GM12878 (cell line): ENCODE data around the gene CISTR. TPM values are rescaled to one million over a fixed set of nuclear protein-coding genes. Genes with fewer than 3 reads are reported as not detected.
A peak's percentile ranks its signal among the peaks of the same experiment; 100 is the strongest.

Experiments used
- ATAC-seq: fragments of 200-7000 bp; cut with Tn5 transposase; 3 replicates; pipeline ENCODE4 v1.9.1; 2020; ENCODE audit warnings: mild to moderate bottlenecking, moderate library complexity
- BruUV-seq: library from RNA; stranded (reverse); fragments of 400-500 nt; replicated peaks from 2 replicates; lab custom pipeline; 2021; lab: Mats Ljungman, UMichigan
- CTCF ChIA-PET: fragments of 300-600 bp; sonication (Branson Sonifier 250); formaldehyde crosslinking; extraction: SDS; loops from one replicate; lab custom pipeline; 2021; ENCODE audit warnings: inconsistent platforms; lab: Yijun Ruan, JAX
- POLR2A ChIA-PET: fragments of 350-600 bp; formaldehyde crosslinking; extraction: SDS; loops from one replicate; lab custom pipeline; 2021; ENCODE audit warnings: inconsistent platforms; lab: Charles Lee
- RAD21 ChIA-PET: fragments of 300-600 bp; sonication (Branson Sonifier 250); formaldehyde crosslinking; loops from one replicate; lab custom pipeline; 2023; ENCODE audit warnings: antibody characterized with exemption; ENCODE audit not compliant: unreplicated experiment; lab: Charles Lee
- SMC1A ChIA-PET: fragments of 300-600 bp; sonication (Branson Sonifier 250); formaldehyde crosslinking; loops from one replicate; lab custom pipeline; 2023; ENCODE audit not compliant: unreplicated experiment, uncharacterized antibody; lab: Charles Lee
- DNase-seq: peaks from one replicate; pipeline ENCODE4 v3.0.0-alpha.2; 2011; ENCODE audit warnings: low read depth, low spot score
- FAIRE-seq: peaks from 3 replicates; lab custom pipeline; 2011; peaks lifted over from hg19 to GRCh38; lab: Jason Lieb, UNC
- H2AFZ ChIP-seq: 2 replicates; pipeline ENCODE4 v1.6.0; 2011; ENCODE audit warnings: low read depth, low read length, control low read depth; ENCODE audit not compliant: control insufficient read depth
- H3K27ac ChIP-seq: 2 replicates; pipeline ENCODE4 v1.5.1; 2011; ENCODE audit warnings: control low read depth; ENCODE audit not compliant: control insufficient read depth, insufficient read depth
- H3K27me3 ChIP-seq, 2 experiments: replicated peaks in 1 of 2; 2 replicates each; pipeline versions ENCODE4 v1.6.0 to v1.6.1; 2011; ENCODE audit warnings: low read length in 1 of 2; ENCODE audit not compliant: control insufficient read depth in 2 of 2, insufficient read depth in 2 of 2
- H3K36me3 ChIP-seq, 2 experiments: 2 replicates each; pipeline ENCODE4 v1.5.1; 2011; ENCODE audit warnings: low read length in 1 of 2; ENCODE audit not compliant: control insufficient read depth in 2 of 2, insufficient read depth in 2 of 2
- H3K4me1 ChIP-seq: 2 replicates; pipeline ENCODE4 v1.6.1; 2011; ENCODE audit warnings: mild to moderate bottlenecking, low read length, moderate library complexity, mixed read lengths; ENCODE audit not compliant: control insufficient read depth, insufficient read depth
- H3K4me2 ChIP-seq: 2 replicates; pipeline ENCODE4 v1.6.0; 2011; ENCODE audit warnings: control low read depth; ENCODE audit not compliant: control insufficient read depth, insufficient read depth
- H3K4me3 ChIP-seq: fragments of 200-600 bp; sonication (generic); 2 replicates; pipeline ENCODE4 v1.5.1; 2016
- H3K79me2 ChIP-seq: 2 replicates; pipeline ENCODE4 v1.6.0; 2011; ENCODE audit warnings: low read length; ENCODE audit not compliant: control insufficient read depth, insufficient read depth
- H3K9ac ChIP-seq: 2 replicates; pipeline ENCODE4 v1.8.0; 2011; ENCODE audit warnings: low read length, control low read depth, mixed read lengths; ENCODE audit not compliant: control insufficient read depth, insufficient read depth
- H3K9me3 ChIP-seq: replicated peaks from 3 replicates; pipeline ENCODE4 v1.5.1; 2011; ENCODE audit warnings: mild to moderate bottlenecking, low read length; ENCODE audit not compliant: control insufficient read depth, insufficient read depth
- H4K20me1 ChIP-seq: 2 replicates; pipeline ENCODE4 v1.6.0; 2011; ENCODE audit not compliant: control insufficient read depth, insufficient read depth
- EGR1 ChIP-seq, 2 experiments: IDR thresholded peaks; 1 replicate in 1 of 2; 2 replicates in 1 of 2; pipeline ENCODE4 v1.6.1; 2011 to 2012; ENCODE audit warnings: low read depth in 2 of 2, low read length in 2 of 2, borderline replicate concordance in 1 of 2, mild to moderate bottlenecking in 1 of 2, moderate library complexity in 1 of 2
- HDGF ChIP-seq: fragments of 450-650 bp; IDR thresholded peaks from 2 replicates; pipeline ENCODE4 v1.6.1; 2016; ENCODE audit warnings: antibody characterized with exemption
- NBN ChIP-seq: fragments of 450-650 bp; IDR thresholded peaks from 2 replicates; pipeline ENCODE4 v1.6.1; 2016
- WGBS: methylation state at CpG from one replicate; pipeline ENCODE4 v1.1.6; 2016; ENCODE audit warnings: low lambda C conversion rate; ENCODE audit not compliant: insufficient replicate concordance, insufficient coverage; ENCODE audit errors: missing lambda C conversion rate; 5-methylcytosine and 5-hydroxymethylcytosine counted together
- in situ Hi-C: fragments of 300-500 bp; cut with MboI; formaldehyde crosslinking; loops from 9 replicates; pipeline ENCODE4 v1.14.3; 2018; ENCODE audit warnings: mixed read lengths
- intact Hi-C: fragments of 100-400 bp; cut with micrococcal nuclease; formaldehyde crosslinking; loops from one replicate; pipeline ENCODE4 v1.14.2; 2022; ENCODE audit not compliant: unreplicated experiment
- polyA plus RNA-seq, 11 experiments: library from polyadenylated mRNA; depleted of rRNA in 4 of 11; unstranded in 6 of 11; stranded (reverse) in 5 of 11; fragments of >200 nt; fragmentation: Nextera tagmentation in 4 of 11; fragmentation: Illumina TruSeq in 1 of 11; extraction: Ambion mirVana in 4 of 11; extraction: Trizol in 1 of 11; gene quantifications; 1 replicate in 1 of 11; 2 replicates in 10 of 11; pipeline versions ENCODE4 v1.2.1 to v1.2.3, GENCODE V29; 2011 to 2016; ENCODE audit warnings: inconsistent platforms in 2 of 11, missing spikeins in 2 of 11, low read depth in 1 of 11
- total RNA-seq, 4 experiments: library from RNA; depleted of rRNA in 3 of 4; stranded (reverse); fragments of >200 nt in 3 of 4; fragmentation: Illumina TruSeq in 1 of 4; extraction: Trizol in 1 of 4; gene quantifications; 2 replicates each; pipeline versions ENCODE4 v1.2.1 to v1.2.3, GENCODE V29; 2013 to 2021
- TF ChIP-seq, protein P1 (sequence below), 3 experiments: IDR thresholded peaks in 2 of 3; conservative IDR thresholded peaks in 1 of 3; 2 replicates each; pipeline ENCODE4 v1.5.1; 2011; ENCODE audit warnings: low read depth in 3 of 3, low read length in 3 of 3, mild to moderate bottlenecking in 3 of 3, control low read depth in 2 of 3, moderate library complexity in 2 of 3, inconsistent platforms in 1 of 3, mixed read lengths in 1 of 3; ENCODE audit not compliant: control insufficient read depth in 2 of 3, insufficient read depth in 1 of 3; ENCODE audit errors: extremely low read depth in 1 of 3

Gene CISTR
- total and polyA plus RNA-seq, 10 of the 15 experiments (the other 5 are each of a cell fraction or from before 2014, with no cell fraction given) = 0.26 TPM; not detected in 9

DNA sequence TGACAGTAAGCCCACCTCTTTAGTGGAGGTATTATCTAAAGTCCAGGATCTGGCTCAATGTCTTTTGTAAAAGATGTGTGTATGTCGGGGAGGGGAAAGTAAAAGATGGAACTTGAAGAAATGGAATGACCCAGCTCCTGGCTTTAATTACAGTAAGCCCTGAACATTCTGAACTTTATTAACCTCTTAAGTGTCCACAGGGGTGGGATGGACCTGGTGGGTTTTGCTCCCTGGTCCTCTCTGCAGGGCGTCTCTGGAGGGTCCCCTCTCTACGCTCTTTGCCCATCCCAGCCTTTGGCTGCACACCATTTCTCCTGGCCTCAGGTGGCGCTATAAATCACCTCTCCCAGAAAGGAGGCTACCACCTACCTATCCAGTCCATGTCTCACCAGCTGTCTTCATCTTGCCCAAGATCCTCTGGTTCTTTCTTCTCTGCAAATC lies 3.7 kb upstream of the CISTR start:
- CTCF ChIA-PET = interaction anchor here (0.6 to 11.1 kb wide), 10 partner anchors 10 to 459 kb away, joined by 3 to 443 read pairs (median 19); partner anchors contain the start of genes ATP5MC2 and CALCOCO1
- Histone ChIP-seq H3K4me2 (peak overlapping the region; percentile 94; the same call in 1 of the 2 replicates), H3K36me3 (no peaks in the 10 kb centered on the region), H3K4me1 (peaks cover 63% of the 10 kb centered on the region), H3K27ac (no peak overlapping the region), H3K9me3 (no peaks in the 10 kb centered on the region), H2AFZ (no peak overlapping the region), H3K27me3 (no peaks in the 10 kb centered on the region), H3K4me3 (peak overlapping the region; percentile 54; the same call in 1 of the 2 replicates), H3K79me2 (no peaks in the 10 kb centered on the region), H4K20me1 (no peaks in the 10 kb centered on the region), H3K9ac (no peak overlapping the region)
- TF ChIP-seq HDGF = no peak
- TF ChIP-seq, protein P1, sequence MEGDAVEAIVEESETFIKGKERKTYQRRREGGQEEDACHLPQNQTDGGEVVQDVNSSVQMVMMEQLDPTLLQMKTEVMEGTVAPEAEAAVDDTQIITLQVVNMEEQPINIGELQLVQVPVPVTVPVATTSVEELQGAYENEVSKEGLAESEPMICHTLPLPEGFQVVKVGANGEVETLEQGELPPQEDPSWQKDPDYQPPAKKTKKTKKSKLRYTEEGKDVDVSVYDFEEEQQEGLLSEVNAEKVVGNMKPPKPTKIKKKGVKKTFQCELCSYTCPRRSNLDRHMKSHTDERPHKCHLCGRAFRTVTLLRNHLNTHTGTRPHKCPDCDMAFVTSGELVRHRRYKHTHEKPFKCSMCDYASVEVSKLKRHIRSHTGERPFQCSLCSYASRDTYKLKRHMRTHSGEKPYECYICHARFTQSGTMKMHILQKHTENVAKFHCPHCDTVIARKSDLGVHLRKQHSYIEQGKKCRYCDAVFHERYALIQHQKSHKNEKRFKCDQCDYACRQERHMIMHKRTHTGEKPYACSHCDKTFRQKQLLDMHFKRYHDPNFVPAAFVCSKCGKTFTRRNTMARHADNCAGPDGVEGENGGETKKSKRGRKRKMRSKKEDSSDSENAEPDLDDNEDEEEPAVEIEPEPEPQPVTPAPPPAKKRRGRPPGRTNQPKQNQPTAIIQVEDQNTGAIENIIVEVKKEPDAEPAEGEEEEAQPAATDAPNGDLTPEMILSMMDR (IDR thresholded peaks at IDR 0.05 in 2 of 3, conservative IDR thresholded peaks at IDR 0.05 in 1 of 3; ENCODE audit: control insufficient read depth in 2 of 3, extremely low read depth in 1 of 3, insufficient read depth in 1 of 3, low read depth in 3 of 3, low read length in 3 of 3) = peak; percentile 25 to 39 (median 39); a peak in 4 of 6 replicates
- TF ChIP-seq NBN = 0 out of 2 replicates have a peak, but pooled peaks have one; percentile 20
- TF ChIP-seq EGR1 (IDR thresholded peaks at IDR 0.05; ENCODE audit: borderline replicate concordance in 1 of 2, low read depth in 2 of 2, low read length in 2 of 2) = no peak
- SMC1A ChIA-PET = interaction anchor here (0.8 to 4.1 kb wide), 7 partner anchors 10 to 217 kb away, joined by 3 to 156 read pairs (median 16); partner anchors contain the start of genes ATP5MC2 and CALCOCO1
- intact Hi-C loops (loop anchor here (10.0 kb wide), 1 partner anchor 449 kb away; no protein-coding TSS in a partner anchor), in situ Hi-C loops (no loop called here)
- 68% methylated on average over 4 of the region's 4 CpGs for WGBS
- DNase-seq = no peak
- POLR2A ChIA-PET = interaction anchor here (0.7 to 3.3 kb wide), 4 partner anchors 9 to 47 kb away, joined by 3 to 23 read pairs (median 6); no protein-coding TSS in a partner anchor
- BruUV-seq = no TSS peak
- RAD21 ChIA-PET = interaction anchor here (0.6 to 3.7 kb wide), 3 partner anchors 10 to 441 kb away, joined by 3 to 129 read pairs (median 3); no protein-coding TSS in a partner anchor
- FAIRE-seq = no peak
- no peak for ATAC-seq
